ENCODE measurements around the gene SPDYE3.
"Not testable (repeated sequence)": the region's sequence is repeated elsewhere in the genome, so short reads cannot be mapped to it uniquely, and the experiment has no call there.

SPDYE3 gene, protein sequence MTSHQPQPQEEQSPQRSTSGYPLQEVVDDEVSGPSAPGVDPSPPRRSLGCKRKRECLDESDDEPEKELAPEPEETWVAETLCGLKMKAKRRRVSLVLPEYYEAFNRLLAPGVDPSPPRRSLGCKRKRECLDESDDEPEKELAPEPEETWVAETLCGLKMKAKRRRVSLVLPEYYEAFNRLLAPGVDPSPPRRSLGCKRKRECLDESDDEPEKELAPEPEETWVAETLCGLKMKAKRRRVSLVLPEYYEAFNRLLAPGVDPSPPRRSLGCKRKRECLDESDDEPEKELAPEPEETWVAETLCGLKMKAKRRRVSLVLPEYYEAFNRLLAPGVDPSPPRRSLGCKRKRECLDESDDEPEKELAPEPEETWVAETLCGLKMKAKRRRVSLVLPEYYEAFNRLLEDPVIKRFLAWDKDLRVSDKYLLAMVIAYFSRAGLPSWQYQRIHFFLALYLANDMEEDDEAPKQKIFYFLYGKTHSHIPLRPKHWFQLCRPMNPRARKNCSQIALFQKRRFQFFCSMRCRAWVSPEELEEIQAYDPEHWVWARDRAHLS

DNA sequence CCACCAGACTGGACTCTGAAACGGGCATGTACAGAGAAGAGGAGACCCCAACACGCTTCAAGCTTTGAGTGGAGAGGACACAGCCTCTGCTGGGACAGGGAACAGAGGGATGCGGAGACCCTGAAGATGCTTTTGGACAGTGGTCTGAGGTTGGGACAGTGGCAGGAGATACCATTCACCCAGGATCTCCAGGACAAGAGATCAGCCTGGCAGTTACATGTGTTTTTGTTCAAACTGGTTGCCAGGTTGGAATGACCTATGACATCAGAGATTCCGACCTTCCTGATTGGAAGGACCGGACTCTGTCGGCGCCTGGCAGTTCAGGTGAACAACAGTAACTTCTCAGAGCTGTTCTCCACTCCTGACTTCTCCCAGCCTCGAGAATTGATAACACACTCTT is at the start of gene SPDYE3:
TSS of gene SPDYE3 (plus strand) at position 301 of the 400 bp plus-strand sequence. CDS start 184 bp downstream, outside the sequence.
- DNase-seq (ENCODE audit: low read depth): not testable (repeated sequence)

DNA sequence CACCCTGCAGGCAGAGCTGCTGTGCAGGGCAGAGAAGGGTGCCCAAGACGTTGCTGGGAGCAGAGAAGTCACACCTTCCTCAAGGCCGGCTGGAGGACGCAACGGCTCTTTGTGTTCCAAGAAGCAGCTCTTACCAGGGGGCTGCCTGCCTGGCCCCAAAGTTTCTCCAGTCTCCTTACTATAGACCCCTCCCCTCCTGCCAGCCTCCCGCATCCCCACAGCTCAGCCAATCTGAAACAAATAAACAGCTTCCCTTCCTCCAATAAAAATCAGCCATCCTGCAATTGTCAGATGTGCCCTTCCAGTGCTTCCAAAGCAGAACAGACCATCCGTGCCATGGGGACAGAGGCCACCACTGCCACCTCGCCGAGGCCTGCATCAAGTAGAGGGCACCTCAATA is 47.5 kb upstream of the SPDYE3 start:
- not testable (repeated sequence) for H3K4me1 ChIP-seq (ENCODE audit: control insufficient read depth, insufficient read depth, low read length); H3K9ac ChIP-seq (ENCODE audit: low read length); H3K36me3 ChIP-seq (ENCODE audit: control insufficient read depth, insufficient read depth, low read length, severe bottlenecking); H3K9me3 ChIP-seq (ENCODE audit: control insufficient read depth, low read length); DNase-seq (ENCODE audit: low read depth); H3K4me3 ChIP-seq (ENCODE audit: low read length); H3K27me3 ChIP-seq (replicated peaks; ENCODE audit: control insufficient read depth, insufficient read depth, low read length)

More for the DNA sequence above, at the start of gene SPDYE3:
- H3K9me3 ChIP-seq (ENCODE audit: control insufficient read depth, low read length); H3K4me1 ChIP-seq (ENCODE audit: control insufficient read depth, insufficient read depth, low read length); H3K9ac ChIP-seq (ENCODE audit: low read length); H3K36me3 ChIP-seq (ENCODE audit: control insufficient read depth, insufficient read depth, low read length, severe bottlenecking); H3K4me3 ChIP-seq (ENCODE audit: low read length); H3K27me3 ChIP-seq (replicated peaks; ENCODE audit: control insufficient read depth, insufficient read depth, low read length): not testable (repeated sequence)

DNA sequence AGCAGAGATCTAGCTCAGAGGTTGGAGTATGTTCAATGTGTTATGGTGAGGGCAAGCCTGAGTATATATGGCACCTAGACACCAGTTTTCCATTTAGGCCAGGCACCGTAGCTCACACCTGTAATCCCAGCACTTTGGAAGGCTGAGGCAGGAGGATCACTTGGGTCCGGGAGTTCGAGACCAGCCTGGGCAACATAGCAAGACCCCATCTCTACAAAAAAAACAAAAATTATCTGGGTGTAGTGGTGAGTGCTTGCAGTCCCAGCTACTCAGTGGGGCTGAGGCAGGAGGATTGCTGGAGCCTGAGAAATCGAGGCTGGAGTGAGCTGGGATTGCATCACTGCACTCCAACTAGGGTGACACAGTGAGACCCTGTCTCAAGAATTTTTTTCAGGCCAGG is 44.6 kb upstream of the SPDYE3 start:
- H3K27me3 ChIP-seq (replicated peaks; ENCODE audit: control insufficient read depth, insufficient read depth, low read length); H3K36me3 ChIP-seq (ENCODE audit: control insufficient read depth, insufficient read depth, low read length, severe bottlenecking); H3K9me3 ChIP-seq (ENCODE audit: control insufficient read depth, low read length); DNase-seq (ENCODE audit: low read depth); H3K4me3 ChIP-seq (ENCODE audit: low read length); H3K9ac ChIP-seq (ENCODE audit: low read length); H3K4me1 ChIP-seq (ENCODE audit: control insufficient read depth, insufficient read depth, low read length): not testable (repeated sequence)

DNA sequence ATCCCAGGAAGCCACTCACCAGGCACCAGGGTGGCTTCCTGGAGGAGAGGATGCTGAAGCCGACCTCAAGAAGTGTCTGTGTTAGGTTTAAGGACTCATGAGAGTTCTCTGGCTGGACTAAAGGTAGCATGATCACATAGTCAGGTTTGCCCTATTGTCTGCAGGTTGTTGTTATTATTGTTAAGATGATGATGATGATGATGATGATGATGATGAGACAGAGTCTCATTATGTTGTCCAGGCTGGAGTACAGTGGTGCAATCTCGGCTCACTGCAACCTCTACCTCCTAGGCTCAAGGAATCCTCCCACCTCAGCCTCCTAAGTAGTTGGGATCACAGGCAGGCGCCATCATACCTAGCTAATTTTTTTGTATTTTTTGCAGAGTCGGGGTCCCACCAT is 43.3 kb upstream of the SPDYE3 start:
- H3K9ac ChIP-seq (ENCODE audit: low read length); H3K36me3 ChIP-seq (ENCODE audit: control insufficient read depth, insufficient read depth, low read length, severe bottlenecking); H3K9me3 ChIP-seq (ENCODE audit: control insufficient read depth, low read length); DNase-seq (ENCODE audit: low read depth); H3K4me1 ChIP-seq (ENCODE audit: control insufficient read depth, insufficient read depth, low read length); H3K4me3 ChIP-seq (ENCODE audit: low read length); H3K27me3 ChIP-seq (replicated peaks; ENCODE audit: control insufficient read depth, insufficient read depth, low read length): not testable (repeated sequence)

DNA sequence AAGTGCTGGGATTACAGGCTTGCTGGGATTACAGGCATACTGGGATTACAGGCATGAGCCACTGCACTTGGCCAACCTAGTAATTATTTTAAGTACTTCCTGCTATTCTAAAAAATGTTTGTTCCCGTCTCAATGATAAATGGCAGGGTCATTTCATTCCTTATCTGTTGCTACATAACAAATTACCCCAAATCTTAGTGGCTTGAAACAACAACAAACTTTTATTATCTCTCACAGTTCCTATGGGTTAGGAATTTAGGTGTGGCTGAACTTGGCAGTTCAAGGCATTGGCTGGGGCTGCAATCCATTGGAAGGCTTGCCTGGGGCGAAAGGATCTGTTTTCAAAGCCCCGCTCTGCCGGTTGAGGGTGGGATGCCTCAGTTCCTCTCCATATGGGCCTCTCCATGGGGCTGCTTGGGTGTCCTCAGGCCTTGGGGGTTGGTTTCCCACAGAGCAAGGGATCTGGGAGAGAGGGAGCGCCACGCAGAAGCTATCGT is 42.8 kb upstream of the SPDYE3 start:
- H3K4me1 ChIP-seq (ENCODE audit: control insufficient read depth, insufficient read depth, low read length); H3K9me3 ChIP-seq (ENCODE audit: control insufficient read depth, low read length); H3K27me3 ChIP-seq (replicated peaks; ENCODE audit: control insufficient read depth, insufficient read depth, low read length); H3K4me3 ChIP-seq (ENCODE audit: low read length); H3K9ac ChIP-seq (ENCODE audit: low read length); DNase-seq (ENCODE audit: low read depth); H3K36me3 ChIP-seq (ENCODE audit: control insufficient read depth, insufficient read depth, low read length, severe bottlenecking): not testable (repeated sequence)

DNA sequence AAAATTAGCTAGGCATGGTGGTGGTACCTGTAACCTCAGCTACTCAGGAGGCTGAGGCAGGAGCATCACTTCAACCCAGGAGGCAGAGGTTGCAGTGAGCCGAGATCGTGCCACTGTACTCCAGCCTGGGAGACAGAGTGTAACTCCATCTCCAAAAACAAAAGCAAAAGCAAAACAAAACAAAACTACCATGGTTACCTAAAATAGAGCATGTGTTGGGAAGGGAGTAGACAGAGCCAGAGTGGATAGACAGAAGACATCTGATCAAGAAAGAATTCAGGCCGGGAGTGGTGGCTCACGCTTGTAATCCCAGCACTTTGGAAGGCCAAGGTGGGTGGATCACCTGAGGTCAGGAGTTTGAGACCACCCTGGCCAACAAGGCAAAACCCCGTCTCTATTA is 41.7 kb upstream of the SPDYE3 start:
- H3K36me3 ChIP-seq (ENCODE audit: control insufficient read depth, insufficient read depth, low read length, severe bottlenecking); H3K4me1 ChIP-seq (ENCODE audit: control insufficient read depth, insufficient read depth, low read length); H3K4me3 ChIP-seq (ENCODE audit: low read length); H3K9ac ChIP-seq (ENCODE audit: low read length); H3K9me3 ChIP-seq (ENCODE audit: control insufficient read depth, low read length); H3K27me3 ChIP-seq (replicated peaks; ENCODE audit: control insufficient read depth, insufficient read depth, low read length): not testable (repeated sequence)
- peak; percentile 13 for DNase-seq (ENCODE audit: low read depth)

DNA sequence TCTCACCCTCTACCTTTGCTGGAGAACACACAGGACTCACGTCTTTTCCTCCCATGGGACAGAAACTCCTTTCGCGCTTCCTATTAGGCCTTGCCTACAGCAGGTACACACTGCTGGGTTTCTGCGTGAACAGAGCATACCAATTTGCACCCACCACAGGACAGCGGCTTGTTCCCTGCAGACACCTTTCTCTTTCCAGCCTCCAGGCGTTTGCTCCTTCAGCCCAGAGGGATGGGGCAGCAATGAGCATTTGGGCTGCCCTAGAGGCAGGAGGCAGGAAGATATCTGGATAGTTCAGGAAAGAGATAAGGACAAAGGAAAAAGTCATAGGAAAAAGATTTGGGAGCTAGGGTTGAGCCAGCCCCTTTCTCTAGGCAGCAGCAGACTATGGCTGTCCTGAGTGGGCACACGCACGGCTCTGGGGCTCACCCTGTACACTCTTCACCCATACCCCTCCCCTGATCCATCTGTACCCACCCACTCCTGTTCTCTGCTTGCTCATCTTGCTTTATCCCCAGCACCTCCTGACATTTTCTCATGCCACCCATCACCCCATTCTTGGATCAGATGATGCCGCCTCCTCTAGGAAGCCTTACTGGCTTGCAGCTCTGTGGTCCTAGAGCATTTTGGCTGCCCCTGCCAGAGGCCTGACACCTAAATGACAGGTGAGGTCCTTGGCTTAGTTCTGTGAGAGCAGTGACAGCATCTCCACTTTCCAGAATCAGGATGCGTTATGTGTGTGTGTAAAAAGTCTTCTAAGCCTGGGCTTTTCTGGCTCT is 40.7 kb upstream of the SPDYE3 start:
- Histone ChIP-seq H3K27me3 (replicated peaks; ENCODE audit: control insufficient read depth, insufficient read depth, low read length) (no peaks in the 10 kb centered on the region), H3K9me3 (ENCODE audit: control insufficient read depth, low read length) (no peaks in the 10 kb centered on the region), H3K9ac (ENCODE audit: low read length) (no peak overlapping the region), H3K36me3 (ENCODE audit: control insufficient read depth, insufficient read depth, low read length, severe bottlenecking) (no peaks in the 10 kb centered on the region), H3K4me1 (ENCODE audit: control insufficient read depth, insufficient read depth, low read length) (no peaks in the 10 kb centered on the region), H3K4me3 (ENCODE audit: low read length) (no peak overlapping the region)
- no peak for DNase-seq (ENCODE audit: low read depth)

DNA sequence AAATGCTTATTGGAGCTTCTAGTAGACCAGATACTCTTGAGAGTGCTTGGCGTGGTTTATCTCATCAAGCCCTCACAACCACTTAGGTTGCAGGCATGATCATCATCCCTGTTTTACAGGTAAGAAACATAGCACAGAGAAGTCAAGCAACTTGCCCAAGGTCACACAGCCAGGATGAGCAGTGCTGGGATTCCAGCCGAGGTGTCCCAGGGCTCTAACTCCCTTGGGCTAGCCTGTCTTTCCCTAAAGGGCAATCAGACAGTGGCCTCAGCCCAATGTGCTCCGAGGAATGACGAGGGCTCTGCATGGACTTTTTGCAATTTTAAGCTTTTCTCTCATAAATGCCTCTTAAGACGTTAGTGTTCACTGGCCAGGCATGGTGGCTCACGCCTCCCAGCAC is 39.9 kb upstream of the SPDYE3 start:
- Histone ChIP-seq H3K9me3 (ENCODE audit: control insufficient read depth, low read length) (no peaks in the 10 kb centered on the region), H3K9ac (ENCODE audit: low read length) (no peak overlapping the region), H3K4me3 (ENCODE audit: low read length) (no peak overlapping the region), H3K36me3 (ENCODE audit: control insufficient read depth, insufficient read depth, low read length, severe bottlenecking) (no peaks in the 10 kb centered on the region), H3K4me1 (ENCODE audit: control insufficient read depth, insufficient read depth, low read length) (no peaks in the 10 kb centered on the region), H3K27me3 (replicated peaks; ENCODE audit: control insufficient read depth, insufficient read depth, low read length) (no peaks in the 10 kb centered on the region)
- DNase-seq (ENCODE audit: low read depth): no peak

DNA sequence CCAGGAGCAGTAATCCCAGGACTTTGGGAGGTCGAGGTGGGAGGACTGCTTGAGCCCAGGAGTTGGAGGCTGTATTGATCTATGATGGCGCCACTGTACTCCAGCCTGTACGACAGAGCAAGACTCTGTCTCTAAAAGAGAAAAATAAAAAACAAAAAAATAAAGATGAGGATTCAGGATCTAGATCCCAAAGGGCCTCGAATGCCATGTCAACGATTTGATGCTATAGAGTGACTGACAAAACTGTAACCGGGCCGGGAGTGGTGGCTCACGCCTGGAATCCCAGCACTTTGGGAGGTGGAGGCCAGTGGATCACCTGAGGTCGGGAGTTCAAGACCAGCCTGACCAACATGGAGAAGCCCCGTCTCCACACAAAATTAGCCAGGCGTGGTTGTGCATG is 38.6 kb upstream of the SPDYE3 start:
- not testable (repeated sequence) for H3K27me3 ChIP-seq (replicated peaks; ENCODE audit: control insufficient read depth, insufficient read depth, low read length); DNase-seq (ENCODE audit: low read depth); H3K4me3 ChIP-seq (ENCODE audit: low read length); H3K36me3 ChIP-seq (ENCODE audit: control insufficient read depth, insufficient read depth, low read length, severe bottlenecking); H3K9ac ChIP-seq (ENCODE audit: low read length); H3K9me3 ChIP-seq (ENCODE audit: control insufficient read depth, low read length); H3K4me1 ChIP-seq (ENCODE audit: control insufficient read depth, insufficient read depth, low read length)

DNA sequence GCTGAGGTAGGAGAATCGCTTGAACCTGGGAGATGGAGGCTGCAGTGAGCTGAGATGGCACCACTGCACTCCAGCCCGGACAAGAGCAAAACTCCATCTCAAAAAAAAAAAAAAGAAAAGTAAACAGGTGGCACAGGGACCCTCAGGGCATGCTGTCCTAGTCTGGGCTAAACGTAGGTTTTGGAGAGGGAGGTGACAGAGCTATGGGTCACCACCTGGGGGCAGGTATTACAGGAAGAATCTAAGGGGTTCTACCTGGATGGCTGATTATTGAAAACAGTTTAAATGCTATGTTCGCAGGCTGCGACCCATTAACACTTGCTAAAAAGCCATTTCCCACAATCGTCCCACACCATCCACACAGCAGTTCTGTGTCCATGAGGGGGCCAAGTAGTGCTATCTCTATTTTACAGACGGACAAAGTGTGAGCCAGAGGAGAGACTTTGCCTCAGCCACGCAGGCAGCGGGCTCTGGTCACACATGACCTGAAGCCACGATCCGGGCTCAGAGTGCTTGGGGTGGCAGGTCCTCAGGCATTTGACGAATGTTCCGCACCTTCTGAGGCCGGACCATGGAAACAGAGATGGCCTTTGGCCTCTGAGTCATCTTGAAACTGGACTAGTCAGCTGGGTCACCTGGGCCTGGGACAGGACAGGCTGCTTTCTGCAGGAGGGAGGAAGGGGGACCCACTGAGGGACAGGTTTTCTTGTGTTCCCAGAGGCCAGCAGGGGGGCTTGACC is 38.0 kb upstream of the SPDYE3 start:
- H3K9ac ChIP-seq (ENCODE audit: low read length); H3K36me3 ChIP-seq (ENCODE audit: control insufficient read depth, insufficient read depth, low read length, severe bottlenecking); H3K4me1 ChIP-seq (ENCODE audit: control insufficient read depth, insufficient read depth, low read length); H3K9me3 ChIP-seq (ENCODE audit: control insufficient read depth, low read length); H3K27me3 ChIP-seq (replicated peaks; ENCODE audit: control insufficient read depth, insufficient read depth, low read length); DNase-seq (ENCODE audit: low read depth); H3K4me3 ChIP-seq (ENCODE audit: low read length): not testable (repeated sequence)
